GM10266 (cell line): ENCODE data around the gene GULP1.

Experiments used
- DNase-seq: peaks from one replicate; pipeline ENCODE4 v3.0.0; 2012; ENCODE audit errors: extremely low spot score
- CTCF ChIP-seq: IDR thresholded peaks from 2 replicates; pipeline ENCODE4 v1.5.1; 2012; ENCODE audit warnings: mild to moderate bottlenecking, low read depth; ENCODE audit not compliant: control insufficient read depth, insufficient read depth; ENCODE audit errors: missing control alignments

The GULP1 gene

GRCh38 chr2:188265315-188265714 lies 26.4 kb upstream of the GULP1 start:
- no peak for DNase-seq
- no peak for TF ChIP-seq CTCF

GRCh38 chr2:188267776-188268175 lies 23.9 kb upstream of the GULP1 start:
- TF ChIP-seq CTCF = no peak
- DNase-seq = no peak

GRCh38 chr2:188269004-188269403 lies 22.7 kb upstream of the GULP1 start:
- no peak for TF ChIP-seq CTCF
- DNase-seq = no peak

GRCh38 chr2:188272121-188272520 lies 19.6 kb upstream of the GULP1 start:
- no peak for TF ChIP-seq CTCF
- DNase-seq = no peak

DNA sequence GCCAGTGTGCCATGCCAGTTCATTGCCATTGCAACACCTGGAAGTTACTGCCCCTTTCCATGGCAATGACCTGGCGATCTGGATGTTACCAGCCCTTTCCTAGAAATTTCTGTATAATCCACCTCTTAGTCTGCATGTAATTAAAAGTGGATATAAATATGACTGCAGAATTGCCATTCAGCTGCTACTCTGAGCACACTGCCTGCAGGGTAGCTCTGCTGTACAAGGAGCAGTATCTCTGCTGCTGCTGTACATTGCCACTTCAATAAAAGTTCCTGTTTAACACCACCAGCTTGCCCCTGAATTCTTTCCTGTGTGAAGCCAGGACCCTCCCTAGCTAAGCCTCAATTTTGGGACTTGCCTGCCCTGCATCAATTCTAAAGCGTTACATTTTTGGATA lies 17.4 kb upstream of the GULP1 start:
- no peak for TF ChIP-seq CTCF
- no peak for DNase-seq

DNA sequence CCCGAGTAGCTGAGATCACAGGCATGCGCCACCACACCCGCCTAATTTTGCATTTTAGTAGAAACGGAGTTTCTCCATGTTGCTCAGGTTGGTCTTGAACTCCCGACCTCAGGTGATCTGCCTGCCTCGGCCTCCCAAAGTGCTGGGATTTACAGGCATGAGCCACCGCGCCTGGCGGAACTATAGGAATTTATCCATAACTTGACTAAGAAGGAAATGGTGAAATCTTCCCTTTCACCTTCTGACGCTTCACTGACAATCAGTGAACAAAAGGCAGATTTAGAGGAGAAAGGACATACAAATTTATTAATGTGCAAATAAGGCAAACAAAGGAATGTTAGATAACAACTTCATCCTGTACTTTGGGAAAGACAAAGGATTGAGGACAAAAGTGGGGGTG lies 15.4 kb upstream of the GULP1 start:
- TF ChIP-seq CTCF = no peak
- DNase-seq = no peak

GRCh38 chr2:188277786-188278185 lies 13.9 kb upstream of the GULP1 start:
- TF ChIP-seq CTCF = no peak
- DNase-seq = no peak
